Activated naive CD4-positive, alpha-beta T cell (primary cell): ENCODE measurements around the gene ARHGAP4.

Experiments
- DNase-seq, 4 experiments: peaks; one replicate each; lab custom pipeline; 2025; lab: John Stamatoyannopoulos, UW

The ARHGAP4 gene

GRCh38 chrX:153882086-153882498 lies 44.0 kb downstream of the ARHGAP4 start:
- no peak for DNase-seq

- no peak for DNase-seq
These were observed 44.8 kb downstream of the ARHGAP4 start for GRCh38 chrX:153881281-153881680.

- no peak for DNase-seq
These were observed 45.6 kb downstream of the ARHGAP4 start for GRCh38 chrX:153880440-153880815.

- DNase-seq: no peak
These were observed 46.2 kb downstream of the ARHGAP4 start for GRCh38 chrX:153879741-153880439.

GRCh38 chrX:153878969-153879653 lies 47.0 kb downstream of the ARHGAP4 start:
- DNase-seq: no peak

GRCh38 chrX:153878345-153878744 lies 47.7 kb downstream of the ARHGAP4 start:
- DNase-seq: no peak

GRCh38 chrX:153877571-153878261 lies 48.3 kb downstream of the ARHGAP4 start:
- DNase-seq: no peak

GRCh38 chrX:153876112-153876491 lies 50.0 kb downstream of the ARHGAP4 start:
- no peak for DNase-seq

- DNase-seq: peak; percentile 29 to 69 (median 54)
These were observed 50.5 kb downstream of the ARHGAP4 start for GRCh38 chrX:153875391-153876111.

- DNase-seq: no peak
These were observed 51.5 kb downstream of the ARHGAP4 start for GRCh38 chrX:153874366-153875125.

- DNase-seq: no peak
These were observed 52.0 kb downstream of the ARHGAP4 start for GRCh38 chrX:153874085-153874365.

- DNase-seq: no peak
These were observed 52.6 kb downstream of the ARHGAP4 start for GRCh38 chrX:153873282-153874084.

- no peak for DNase-seq
These were observed 53.9 kb downstream of the ARHGAP4 start for GRCh38 chrX:153871946-153872878.

GRCh38 chrX:153871451-153871850 lies 54.6 kb downstream of the ARHGAP4 start:
- DNase-seq: no peak

- no peak for DNase-seq
These were observed 55.2 kb downstream of the ARHGAP4 start for GRCh38 chrX:153870791-153871360.

GRCh38 chrX:153870288-153870690 lies 55.8 kb downstream of the ARHGAP4 start:
- no peak for DNase-seq

- no peak for DNase-seq
These were observed 56.4 kb downstream of the ARHGAP4 start for GRCh38 chrX:153869473-153870287.

- no peak for DNase-seq
These were observed 57.2 kb downstream of the ARHGAP4 start for GRCh38 chrX:153868576-153869472.
